ENCODE results near the gene SMPD3.

- TF ChIP-seq CTCF (IDR thresholded peaks at IDR 0.05) (no peak), EP300 (IDR thresholded peaks at IDR 0.05) (no peak)
These were observed 72.3 kb downstream of the SMPD3 start for GRCh38 chr16:68375801-68376536.
